ENCODE measurements around the gene ADD3. TPM values are rescaled to one million over a fixed set of nuclear protein-coding genes. Genes with fewer than 3 reads are reported as not detected.

ADD3 gene
- polyA plus RNA-seq, 1 donor (not counting 4 experiments of a cell fraction or from before 2014, with no cell fraction given), result 61.7 TPM

DNA sequence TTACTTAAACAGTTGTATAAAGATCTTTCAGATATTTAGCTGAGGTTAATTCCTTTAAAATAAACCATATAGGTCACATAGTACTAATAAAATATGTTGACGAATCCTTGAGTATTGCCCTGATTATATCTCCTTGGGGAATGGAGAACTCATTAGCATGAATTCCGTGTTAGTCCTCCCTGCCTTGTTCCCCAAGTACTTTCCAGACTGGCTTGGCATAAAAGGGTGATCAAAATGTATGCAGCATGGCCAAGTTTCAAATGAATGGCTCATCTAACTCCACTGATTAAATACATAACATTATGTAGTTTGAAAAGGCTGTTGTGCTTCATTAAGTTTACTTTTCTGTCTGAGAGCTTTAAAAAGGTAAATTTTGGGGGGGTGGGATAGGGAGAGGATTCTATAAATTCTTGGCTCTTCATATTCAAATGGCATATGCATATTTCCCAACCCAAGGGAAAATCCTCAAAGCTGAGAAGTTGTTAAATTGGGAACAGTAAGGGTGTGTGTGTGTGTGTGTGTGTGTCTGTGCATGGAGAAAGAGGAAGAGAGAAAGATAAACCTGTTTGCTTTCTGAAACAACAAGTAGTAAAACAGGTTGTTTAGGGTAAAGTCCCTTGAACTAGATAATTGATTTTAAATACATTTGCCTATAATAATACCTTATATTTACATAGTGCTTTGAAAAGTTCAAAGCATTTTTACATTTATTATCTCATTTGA, 4.8 kb upstream of the ADD3 start:
- no peak overlapping the region for H3K27ac ChIP-seq (ENCODE audit: control insufficient read depth, insufficient read depth, low read length)
- no peaks in the 10 kb centered on the region for H3K27me3 ChIP-seq (ENCODE audit: control insufficient read depth, extremely low read depth, insufficient read depth, low read length)
- no peak overlapping the region for H3K4me3 ChIP-seq (ENCODE audit: control insufficient read depth in 2 of 3, extremely low read depth in 1 of 3, insufficient read depth in 2 of 3, low read depth in 1 of 3, low read length in 3 of 3)
- TF ChIP-seq EZH2 (IDR thresholded peaks at IDR 0.05; ENCODE audit: low read length) (no peak), CTCF (optimal IDR thresholded peaks at IDR 0.05 in 1 of 3, IDR thresholded peaks at IDR 0.05 in 1 of 3, conservative IDR thresholded peaks at IDR 0.05 in 1 of 3; ENCODE audit: extremely low read depth in 1 of 3, insufficient read depth in 2 of 3, low read length in 3 of 3) (no peak)
- H3K79me2 ChIP-seq (ENCODE audit: control insufficient read depth, insufficient read depth, low read length), result no peaks in the 10 kb centered on the region
- peaks cover 17% of the 10 kb centered on the region for H3K4me1 ChIP-seq (ENCODE audit: control insufficient read depth, extremely low read depth, insufficient read depth, low read length)
- H3K36me3 ChIP-seq (ENCODE audit: control insufficient read depth in 2 of 2, extremely low read depth in 1 of 2, insufficient read depth in 2 of 2, low read length in 2 of 2), result no peaks in the 10 kb centered on the region
- H3K9me3 ChIP-seq (ENCODE audit: control insufficient read depth, low read depth, low read length), result no peaks in the 10 kb centered on the region
- no peak for DNase-seq (ENCODE audit: low read depth, low spot score)
- H3K9ac ChIP-seq (ENCODE audit: control insufficient read depth, extremely low read depth, insufficient read depth, low read length), result no peak overlapping the region
- no peaks in the 10 kb centered on the region for H4K20me1 ChIP-seq (ENCODE audit: control insufficient read depth, extremely low read depth, insufficient read depth, low read length)
- H2AFZ ChIP-seq (ENCODE audit: control insufficient read depth, low read length), result no peak overlapping the region
- H3K9me1 ChIP-seq (ENCODE audit: control insufficient read depth, extremely low read depth, insufficient read depth, low read length), result no peaks in the 10 kb centered on the region
- H3K4me2 ChIP-seq (ENCODE audit: control insufficient read depth, extremely low read depth, insufficient read depth, low read depth, low read length), result no peak overlapping the region
- dilution Hi-C loops (cut with MboI; ENCODE audit: extremely low pct_ligation_motif_present, low sequenced_read_pairs), result no loop called here
- FAIRE-seq, result no peak

DNA sequence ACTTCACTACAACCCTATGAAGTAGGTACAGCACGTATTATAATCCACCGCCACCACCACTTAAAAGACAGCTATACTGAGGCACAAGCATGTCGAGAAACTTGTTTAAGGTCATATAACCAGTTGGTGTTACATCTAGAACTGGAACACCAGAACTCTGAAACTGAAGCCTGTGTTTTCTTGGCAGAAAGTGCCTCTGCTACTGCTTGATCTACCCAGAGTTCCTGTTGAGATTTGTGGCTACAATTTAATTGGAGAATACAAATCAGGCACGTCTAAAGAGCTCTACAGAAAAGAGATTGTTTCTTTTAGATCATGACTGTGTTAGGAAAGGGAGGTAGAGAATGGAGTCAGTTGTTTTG, 4.3 kb upstream of the ADD3 start:
- FAIRE-seq, result peak; percentile 5
- no peak overlapping the region for H3K27ac ChIP-seq (ENCODE audit: control insufficient read depth, insufficient read depth, low read length)

More for the DNA sequence above, 4.3 kb upstream of the ADD3 start:
- peak overlapping the region; percentile 29 for H2AFZ ChIP-seq (ENCODE audit: control insufficient read depth, low read length)
- H3K9me1 ChIP-seq (ENCODE audit: control insufficient read depth, extremely low read depth, insufficient read depth, low read length), result no peaks in the 10 kb centered on the region
- no peaks in the 10 kb centered on the region for H3K36me3 ChIP-seq (ENCODE audit: control insufficient read depth in 2 of 2, extremely low read depth in 1 of 2, insufficient read depth in 2 of 2, low read length in 2 of 2)
- no peak for DNase-seq (ENCODE audit: low read depth, low spot score)
- no peak overlapping the region for H3K4me2 ChIP-seq (ENCODE audit: control insufficient read depth, extremely low read depth, insufficient read depth, low read depth, low read length)
- H3K9me3 ChIP-seq (ENCODE audit: control insufficient read depth, low read depth, low read length), result no peaks in the 10 kb centered on the region
- H3K27me3 ChIP-seq (ENCODE audit: control insufficient read depth, extremely low read depth, insufficient read depth, low read length), result no peaks in the 10 kb centered on the region
- dilution Hi-C loops (cut with MboI; ENCODE audit: extremely low pct_ligation_motif_present, low sequenced_read_pairs), result no loop called here
- H3K4me3 ChIP-seq (ENCODE audit: control insufficient read depth in 2 of 3, extremely low read depth in 1 of 3, insufficient read depth in 2 of 3, low read depth in 1 of 3, low read length in 3 of 3), result no peak overlapping the region
- H3K79me2 ChIP-seq (ENCODE audit: control insufficient read depth, insufficient read depth, low read length), result no peaks in the 10 kb centered on the region
- no peaks in the 10 kb centered on the region for H4K20me1 ChIP-seq (ENCODE audit: control insufficient read depth, extremely low read depth, insufficient read depth, low read length)
- H3K9ac ChIP-seq (ENCODE audit: control insufficient read depth, extremely low read depth, insufficient read depth, low read length), result no peak overlapping the region
- TF ChIP-seq CTCF (optimal IDR thresholded peaks at IDR 0.05 in 1 of 3, IDR thresholded peaks at IDR 0.05 in 1 of 3, conservative IDR thresholded peaks at IDR 0.05 in 1 of 3; ENCODE audit: extremely low read depth in 1 of 3, insufficient read depth in 2 of 3, low read length in 3 of 3), result no peak
- TF ChIP-seq EZH2 (IDR thresholded peaks at IDR 0.05; ENCODE audit: low read length), result no peak
- peaks cover 17% of the 10 kb centered on the region for H3K4me1 ChIP-seq (ENCODE audit: control insufficient read depth, extremely low read depth, insufficient read depth, low read length)

All from keratinocyte (primary cell).